Brain microvascular endothelial cell (primary cell): Measurements from ENCODE around the gene CA5A.

Source experiments
- DNase-seq: peaks from one replicate; pipeline ENCODE4 v3.0.0-alpha.2; 2020
- H3K27ac ChIP-seq: fragments of 250-450 bp; sonication (Bioruptor Pico); 2 replicates; pipeline ENCODE4 v1.5.1; 2020; ENCODE audit warnings: mild to moderate bottlenecking, moderate library complexity
- H3K27me3 ChIP-seq: fragments of 250-450 bp; sonication (Bioruptor Pico); replicated peaks from 2 replicates; pipeline ENCODE4 v1.5.1; 2020; ENCODE audit warnings: mild to moderate bottlenecking
- H3K36me3 ChIP-seq: fragments of 250-450 bp; sonication (Bioruptor Pico); replicated peaks from 2 replicates; pipeline ENCODE4 v1.5.1; 2020; ENCODE audit warnings: mild to moderate bottlenecking
- H3K4me3 ChIP-seq: 2 replicates; pipeline ENCODE4 v1.5.1; 2011; ENCODE audit warnings: low read depth, mild to moderate bottlenecking, control low read depth, low read length, moderate library complexity
- CTCF ChIP-seq: IDR thresholded peaks from 2 replicates; pipeline ENCODE4 v1.5.1; 2011; ENCODE audit warnings: low read depth, mild to moderate bottlenecking, moderate library complexity, low read length, control low read depth, inconsistent platforms; ENCODE audit errors: missing control alignments
- in situ Hi-C: cut with HindIII; loops from 2 replicates; pipeline ENCODE4 v1.10.0; 2017; ENCODE audit warnings: low sequenced_read_pairs, low pct_ligation_motif_present

Gene CA5A

GRCh38 chr16:87958632-87959031 is 22.3 kb upstream of the CA5A start:
- no peak for TF ChIP-seq CTCF
- Histone ChIP-seq H3K27ac (no peak overlapping the region), H3K27me3 (no peaks in the 10 kb centered on the region), H3K36me3 (peaks cover 3% of the 10 kb centered on the region), H3K4me3 (no peak overlapping the region)
- in situ Hi-C loops, result no loop called here
- no peak for DNase-seq

GRCh38 chr16:87957296-87958094 is 21.2 kb upstream of the CA5A start:
- H3K4me3 ChIP-seq, result no peak overlapping the region
- H3K36me3 ChIP-seq, result peaks cover 3% of the 10 kb centered on the region
- DNase-seq, result no peak
- TF ChIP-seq CTCF, result no peak
- no peak overlapping the region for H3K27ac ChIP-seq
- in situ Hi-C loops, result no loop called here
- no peaks in the 10 kb centered on the region for H3K27me3 ChIP-seq

GRCh38 chr16:87956365-87957231 is 20.3 kb upstream of the CA5A start:
- peak; percentile 45 for DNase-seq
- H3K36me3 ChIP-seq, result peaks cover 3% of the 10 kb centered on the region
- H3K27me3 ChIP-seq, result no peaks in the 10 kb centered on the region
- peak; percentile 71 for TF ChIP-seq CTCF
- in situ Hi-C loops, result no loop called here
- H3K4me3 ChIP-seq, result no peak overlapping the region
- peak overlapping the region; percentile 9 for H3K27ac ChIP-seq

GRCh38 chr16:87956098-87956364 is 19.7 kb upstream of the CA5A start:
- in situ Hi-C loops, result no loop called here
- no peak for DNase-seq
- no peaks in the 10 kb centered on the region for H3K27me3 ChIP-seq
- peak overlapping the region; percentile 9 for H3K27ac ChIP-seq
- H3K36me3 ChIP-seq, result peaks cover 3% of the 10 kb centered on the region
- no peak for TF ChIP-seq CTCF
- H3K4me3 ChIP-seq, result no peak overlapping the region

- Histone ChIP-seq H3K27ac (peak overlapping the region; percentile 9), H3K4me3 (no peak overlapping the region), H3K36me3 (peaks cover 3% of the 10 kb centered on the region), H3K27me3 (no peaks in the 10 kb centered on the region)
- in situ Hi-C loops, result no loop called here
- DNase-seq, result peak; percentile 20
- no peak for TF ChIP-seq CTCF
Observed at GRCh38 chr16:87955302-87956097, 19.2 kb upstream of the CA5A start.
